GM21576 (cell line): ENCODE measurements around the gene COA1.
"Not testable (repeated sequence)": the region's sequence is repeated elsewhere in the genome, so short reads cannot be mapped to it uniquely, and the experiment has no call there.

Source experiments
- ATAC-seq: cut with Tn5 transposase; IDR thresholded peaks from one replicate; pipeline ENCODE4 v1.9.1; 2021; ENCODE audit warnings: mild to moderate bottlenecking, moderate library complexity; ENCODE audit not compliant: unreplicated experiment

The COA1 gene

GRCh38 chr7:43636093-43636492 is 93.2 kb downstream of the COA1 start:
- ATAC-seq = no peak

GRCh38 chr7:43634384-43634783 is 94.9 kb downstream of the COA1 start:
- no peak for ATAC-seq

DNA sequence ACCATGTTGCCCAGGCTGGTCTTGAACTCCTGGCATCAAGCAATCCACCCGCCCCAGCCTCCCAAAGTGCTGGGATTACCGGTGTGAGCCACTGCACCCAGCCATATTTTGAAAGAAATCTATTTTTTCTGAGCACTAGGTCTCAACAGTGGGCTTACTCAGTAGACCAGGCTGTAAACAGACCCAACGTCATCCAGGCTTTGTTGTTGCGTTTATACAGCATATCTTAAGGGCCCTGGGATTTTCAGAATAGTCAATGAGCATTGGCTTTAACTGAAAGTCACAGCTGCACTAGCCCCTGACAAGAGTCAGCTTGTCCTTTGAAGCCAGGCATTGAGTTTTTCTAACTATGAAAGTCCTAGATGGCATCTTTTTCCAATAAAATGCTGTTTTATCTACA is 96.6 kb downstream of the COA1 start:
- no peak for ATAC-seq

DNA sequence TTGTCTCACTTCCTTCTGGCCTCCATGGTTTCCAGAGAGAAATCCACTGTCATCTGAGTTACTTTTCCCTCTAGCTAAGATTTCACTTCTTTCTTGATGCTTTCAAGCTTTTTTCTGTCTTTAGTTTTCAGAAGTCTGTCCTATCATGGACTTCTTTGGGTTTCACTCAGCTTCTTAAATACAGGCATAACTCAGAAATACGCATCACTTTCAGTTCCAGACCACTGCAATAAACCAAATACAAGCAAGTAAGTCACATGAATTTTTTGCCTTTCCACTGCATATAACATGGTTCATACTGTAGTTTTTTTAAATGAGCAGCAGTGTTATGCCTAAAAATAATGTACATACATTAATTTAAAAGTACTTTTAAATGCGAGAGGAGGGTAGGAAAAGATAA is 97.8 kb downstream of the COA1 start:
- peak; percentile 55 for ATAC-seq

GRCh38 chr7:43630482-43630881 is 98.8 kb downstream of the COA1 start:
- ATAC-seq = no peak

DNA sequence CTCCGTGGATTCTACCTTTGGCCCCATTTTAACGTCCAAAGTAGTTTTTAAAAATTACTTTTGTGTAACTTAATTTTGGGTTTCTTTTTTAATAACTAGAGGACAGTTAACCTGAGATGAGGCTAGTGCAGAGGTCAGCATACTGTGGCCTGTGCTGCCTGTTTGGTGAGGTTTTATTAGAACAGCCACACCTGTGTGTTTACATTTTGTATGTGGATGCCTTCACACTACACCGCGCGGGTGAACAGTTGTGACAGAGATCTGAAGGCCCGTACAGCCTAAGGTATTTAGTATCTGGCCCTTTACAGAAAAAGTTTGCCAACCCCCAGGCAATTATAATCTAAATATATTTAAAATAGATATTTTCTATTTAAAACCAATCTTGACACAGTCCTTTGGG is 99.5 kb downstream of the COA1 start:
- ATAC-seq = no peak

GRCh38 chr7:43628431-43628830 is 100.9 kb downstream of the COA1 start:
- no peak for ATAC-seq

GRCh38 chr7:43627798-43628197 is 101.5 kb downstream of the COA1 start:
- not testable (repeated sequence) for ATAC-seq

GRCh38 chr7:43626695-43627094 is 102.6 kb downstream of the COA1 start:
- no peak for ATAC-seq

DNA sequence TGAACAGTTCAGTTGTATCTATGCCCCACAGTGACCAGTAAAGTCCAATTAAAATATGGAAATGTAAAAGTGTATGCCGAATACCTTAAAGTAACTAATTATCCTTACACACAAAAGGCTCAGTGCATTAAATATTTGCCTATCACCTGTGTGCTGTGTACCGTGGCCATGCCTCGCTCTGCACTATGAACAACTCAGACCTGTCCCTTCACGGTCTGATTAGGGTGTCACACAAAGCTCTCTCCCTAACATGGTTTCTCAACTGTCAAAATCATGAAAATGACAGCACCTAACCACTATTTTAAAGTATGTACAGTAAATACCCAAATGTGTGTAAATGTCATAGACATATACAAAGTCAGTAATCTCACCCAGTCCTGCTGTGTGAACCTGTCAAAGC is 103.3 kb downstream of the COA1 start:
- no peak for ATAC-seq

- ATAC-seq = no peak
These were observed 103.9 kb downstream of the COA1 start for GRCh38 chr7:43625453-43625852.

- ATAC-seq = no peak
These were observed 105.2 kb downstream of the COA1 start for GRCh38 chr7:43624156-43624555.

DNA sequence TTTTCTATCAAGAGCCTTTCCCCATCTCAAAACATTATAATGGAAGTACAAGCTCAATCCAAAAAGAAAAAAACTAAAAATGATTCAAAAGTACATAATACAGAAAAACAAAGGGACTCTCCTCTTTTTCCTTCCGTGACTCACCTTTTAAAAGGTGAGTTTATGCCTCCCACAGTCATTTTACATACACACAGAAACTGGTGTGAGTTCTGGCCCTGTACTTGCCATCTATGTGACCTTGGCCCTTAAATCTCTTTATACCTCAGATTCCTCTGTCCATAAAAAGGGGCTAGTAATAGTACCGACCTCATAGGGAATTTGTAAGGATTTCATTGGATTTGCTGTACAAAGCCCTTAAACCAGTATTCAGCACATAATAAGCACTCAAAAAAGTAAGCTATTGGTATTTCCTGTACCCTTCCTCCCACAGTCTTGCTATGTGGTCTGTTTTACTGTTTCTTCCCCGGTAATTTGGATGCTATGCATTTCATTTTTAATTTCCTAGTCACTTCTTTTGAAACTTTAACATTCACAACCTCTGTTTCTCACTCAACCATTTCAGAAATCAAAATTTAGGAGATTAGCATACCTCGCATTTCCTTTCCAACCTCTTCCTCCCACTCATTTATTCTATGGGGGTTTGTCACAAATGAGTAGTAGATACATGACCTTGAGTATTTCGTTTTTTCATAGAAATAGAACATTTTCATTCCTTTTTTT is 107.4 kb downstream of the COA1 start:
- ATAC-seq = no peak

- no peak for ATAC-seq
These were observed 109.9 kb downstream of the COA1 start for GRCh38 chr7:43619213-43620012.

DNA sequence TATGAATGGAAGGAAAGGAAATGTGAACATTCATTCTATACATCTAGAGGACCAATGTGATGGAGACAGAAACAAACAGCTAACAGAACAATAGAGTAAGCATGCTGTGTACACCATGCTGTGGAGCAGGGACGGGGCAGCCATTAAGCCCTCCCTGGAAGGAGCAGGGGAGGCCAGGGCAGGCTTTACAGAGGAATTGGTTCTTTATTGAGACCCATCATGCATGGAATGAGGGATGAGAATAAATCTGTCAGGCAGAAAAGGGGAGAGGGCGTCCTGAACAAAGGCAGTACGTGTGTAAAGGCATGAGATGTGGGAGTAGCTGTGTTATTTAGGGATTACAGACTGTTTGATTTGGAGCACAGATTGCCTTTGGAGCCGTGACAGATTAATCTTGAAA is 111.2 kb downstream of the COA1 start:
- no peak for ATAC-seq

GRCh38 chr7:43616977-43617376 is 112.3 kb downstream of the COA1 start:
- ATAC-seq = no peak

DNA sequence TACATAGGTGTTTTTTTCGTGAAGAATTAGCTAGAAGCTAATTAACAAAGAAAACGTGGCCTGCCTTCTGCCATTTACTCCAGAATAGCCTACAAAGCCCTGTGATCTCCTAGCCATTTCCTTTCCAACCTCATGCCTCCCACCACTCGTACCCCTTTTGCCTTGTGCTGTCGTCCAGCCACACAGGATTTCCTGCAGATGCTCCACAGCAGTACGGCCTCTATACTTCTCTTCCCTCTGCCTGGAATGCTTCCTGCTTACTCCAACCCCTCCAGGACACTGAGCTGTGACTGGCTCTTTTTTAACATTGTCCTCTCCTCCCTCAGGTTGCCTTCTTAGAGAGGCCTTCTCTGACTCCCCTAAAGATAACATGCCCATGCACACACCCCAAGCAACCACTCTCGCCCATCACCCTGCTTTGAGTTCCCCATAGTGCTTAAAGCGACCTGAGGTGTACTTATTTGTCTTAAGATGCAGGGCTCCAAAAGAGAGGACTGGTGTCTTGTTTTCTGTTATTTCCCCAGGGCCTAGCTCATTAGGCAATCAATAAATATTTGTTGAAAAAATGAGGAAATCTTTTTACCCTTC is 113.7 kb downstream of the COA1 start:
- no peak for ATAC-seq

DNA sequence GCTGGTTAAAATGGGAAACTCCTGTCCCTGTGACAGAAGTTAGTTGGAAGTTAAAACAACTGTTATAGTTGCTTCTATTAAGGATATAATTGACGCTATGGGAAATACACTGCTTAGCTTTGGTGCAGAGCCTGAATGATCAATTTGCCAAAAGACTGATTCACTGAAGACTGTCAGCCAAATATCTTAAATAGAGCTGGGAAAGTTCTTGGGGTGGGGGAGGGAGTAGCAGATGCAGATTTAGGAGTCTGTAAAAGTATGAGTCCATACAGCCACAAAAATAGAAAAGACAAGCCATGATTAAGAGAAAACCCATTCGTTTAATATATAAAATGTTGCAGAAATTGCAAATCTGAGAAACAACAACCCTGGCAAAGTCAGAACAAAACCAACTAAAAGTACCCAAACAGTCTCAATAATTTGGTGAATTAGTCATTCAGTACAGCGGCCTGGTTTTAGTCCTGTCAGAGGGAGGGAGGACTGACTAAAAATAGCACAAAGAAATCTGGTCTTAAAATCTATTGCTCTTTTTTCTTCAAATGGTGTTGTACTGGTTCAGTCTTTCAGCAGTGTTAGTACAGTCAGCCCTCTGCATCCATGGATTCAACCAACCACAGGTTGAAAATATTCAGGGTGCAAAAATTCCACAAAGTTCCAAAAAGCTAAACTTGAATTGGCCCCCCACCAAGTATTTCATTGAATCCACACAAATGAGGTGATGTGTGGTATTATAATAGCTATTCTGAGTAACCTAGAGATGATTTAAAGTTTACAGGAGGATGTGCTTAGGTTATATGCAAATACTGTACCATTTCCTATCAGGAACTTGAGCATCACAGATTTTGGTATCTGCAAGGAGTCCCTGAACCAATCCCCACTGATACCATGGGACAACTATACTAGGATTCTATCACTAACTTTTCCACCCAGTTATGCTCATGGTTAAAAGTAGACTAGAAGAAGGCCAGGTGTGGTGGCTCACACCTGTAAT is 116.4 kb downstream of the COA1 start:
- ATAC-seq = peak; percentile 61

- no peak for ATAC-seq
These were observed 117.2 kb downstream of the COA1 start for GRCh38 chr7:43612128-43612527.

- ATAC-seq = no peak
These were observed 120.2 kb downstream of the COA1 start for GRCh38 chr7:43609097-43609496.

- ATAC-seq = no peak
These were observed 125.1 kb downstream of the COA1 start for GRCh38 chr7:43604251-43604650.
